DMS79 treated with DMSO at 0.1 percent for 48 hours (cell line): Measurements from ENCODE around the gene OR2V2.
"Not testable (repeated sequence)": the region's sequence is repeated elsewhere in the genome, so short reads cannot be mapped to it uniquely, and the experiment has no call there.

Experiments
- DNase-seq: peaks from one replicate; lab custom pipeline; 2025; lab: John Stamatoyannopoulos, UW

The OR2V2 gene

GRCh38 chr5:181146927-181147636 is at the start of gene OR2V2:
OR2V2 (plus strand) TSS chr5:181147586; CDS start chr5:181154943, 7,357 bp downstream.
- not testable (repeated sequence) for DNase-seq

- not testable (repeated sequence) for DNase-seq
Measured at GRCh38 chr5:181097759-181098491, 49.5 kb upstream of the OR2V2 start.

GRCh38 chr5:181098762-181099601 is 48.4 kb upstream of the OR2V2 start:
- DNase-seq, result no peak

- no peak for DNase-seq
Measured at GRCh38 chr5:181099602-181100086, 47.7 kb upstream of the OR2V2 start.

- no peak for DNase-seq
Measured at GRCh38 chr5:181100121-181100875, 47.1 kb upstream of the OR2V2 start.

GRCh38 chr5:181101030-181101641 is 46.2 kb upstream of the OR2V2 start:
- not testable (repeated sequence) for DNase-seq

GRCh38 chr5:181101930-181102674 is 45.3 kb upstream of the OR2V2 start:
- not testable (repeated sequence) for DNase-seq

- DNase-seq, result not testable (repeated sequence)
Measured at GRCh38 chr5:181104259-181104568, 43.2 kb upstream of the OR2V2 start.

GRCh38 chr5:181104606-181105390 is 42.6 kb upstream of the OR2V2 start:
- not testable (repeated sequence) for DNase-seq

GRCh38 chr5:181105391-181106025 is 41.9 kb upstream of the OR2V2 start:
- DNase-seq, result no peak

- no peak for DNase-seq
Measured at GRCh38 chr5:181107699-181108098, 39.7 kb upstream of the OR2V2 start.

GRCh38 chr5:181108578-181109165 is 38.7 kb upstream of the OR2V2 start:
- DNase-seq, result no peak

GRCh38 chr5:181109489-181110013 is 37.8 kb upstream of the OR2V2 start:
- DNase-seq, result no peak

- no peak for DNase-seq
Measured at GRCh38 chr5:181111010-181111409, 36.4 kb upstream of the OR2V2 start.

GRCh38 chr5:181112476-181112875 is 34.9 kb upstream of the OR2V2 start:
- no peak for DNase-seq

GRCh38 chr5:181113572-181113971 is 33.8 kb upstream of the OR2V2 start:
- DNase-seq, result not testable (repeated sequence)

- DNase-seq, result no peak
Measured at GRCh38 chr5:181114284-181114843, 33.0 kb upstream of the OR2V2 start.
